Natural killer cell (primary cell): Measurements from ENCODE around the gene TFCP2. TPM values are rescaled to one million over a fixed set of nuclear protein-coding genes. Genes with fewer than 3 reads are reported as not detected.

Experiments used
- ATAC-seq, 3 donors: fragments of 150-1000 bp in 2 of 3; fragments of 200-7000 bp in 1 of 3; cut with Tn5 transposase; 1 replicate in 1 of 3; 2 replicates in 2 of 3; pipeline ENCODE4 v1.10.0; 2021; ENCODE audit warnings: mild to moderate bottlenecking in 2 of 3, moderate library complexity in 2 of 3
- DNase-seq, 2 donors: peaks; one replicate each; pipeline versions ENCODE4 v3.0.0 to v3.0.0-alpha.2; 2013 to 2021; ENCODE audit warnings: mixed read lengths in 1 of 2
- H3K27ac ChIP-seq: one replicate; pipeline ENCODE4 v1.5.1; 2013; ENCODE audit warnings: mild to moderate bottlenecking, low read length
- H3K27me3 ChIP-seq: one replicate; pipeline ENCODE4 v1.6.1; 2013; ENCODE audit warnings: low read length; ENCODE audit not compliant: control insufficient read depth, insufficient read depth
- H3K36me3 ChIP-seq: one replicate; pipeline ENCODE4 v1.6.1; 2013; ENCODE audit warnings: low read length; ENCODE audit not compliant: control insufficient read depth, insufficient read depth
- H3K4me1 ChIP-seq: one replicate; pipeline ENCODE4 v1.6.1; 2013; ENCODE audit warnings: low read length; ENCODE audit not compliant: control insufficient read depth, insufficient read depth
- H3K4me3 ChIP-seq: one replicate; pipeline ENCODE4 v1.5.1; 2013; ENCODE audit warnings: low read length
- H3K9me3 ChIP-seq: one replicate; pipeline ENCODE4 v1.6.1; 2013; ENCODE audit warnings: low read length; ENCODE audit not compliant: control insufficient read depth, insufficient read depth
- H3K27ac Mint-ChIP-seq, 2 donors: one replicate each; pipeline ENCODE4 v1.8.0; 2022; ENCODE audit warnings: mild to moderate bottlenecking in 2 of 2, mixed read lengths in 2 of 2, moderate library complexity in 1 of 2
- H3K27me3 Mint-ChIP-seq, 2 donors: one replicate each; pipeline ENCODE4 v1.8.0; 2022; ENCODE audit warnings: low read depth in 2 of 2, mixed read lengths in 2 of 2
- H3K36me3 Mint-ChIP-seq: one replicate; pipeline ENCODE4 v1.8.0; 2022; ENCODE audit warnings: mixed read lengths
- H3K4me1 Mint-ChIP-seq, 2 donors: one replicate each; pipeline ENCODE4 v1.8.0; 2022; ENCODE audit warnings: mixed read lengths in 2 of 2
- H3K4me3 Mint-ChIP-seq: one replicate; pipeline ENCODE4 v1.8.0; 2022; ENCODE audit warnings: mild to moderate bottlenecking, moderate library complexity, mixed read lengths
- H3K9me3 Mint-ChIP-seq, 2 donors: one replicate each; pipeline ENCODE4 v1.8.0; 2022; ENCODE audit warnings: mixed read lengths in 2 of 2
- WGBS: methylation state at CpG from one replicate; pipeline ENCODE4 v1.1.7; 2013; ENCODE audit warnings: missing lambda C conversion rate; ENCODE audit not compliant: insufficient coverage; 5-methylcytosine and 5-hydroxymethylcytosine counted together
- intact Hi-C: fragments of 100-400 bp; cut with micrococcal nuclease; formaldehyde crosslinking; loops from one replicate; pipeline ENCODE4 v1.14.2; 2022
- total RNA-seq, 4 donors: library from RNA; stranded (reverse); fragments of 120-200 nt in 1 of 4; gene quantifications; one replicate each; pipeline versions ENCODE4 v1.2.3 to v1.2.4, GENCODE V29; 2013 to 2022
- TF ChIP-seq, protein P1 (sequence below): fragments of 200-600 bp; IDR thresholded peaks from one replicate; pipeline ENCODE4 v1.8.0; 2022; ENCODE audit warnings: antibody characterized with exemption

The TFCP2 gene
- total RNA-seq, 3 donors from 2014 or later (not counting 1 experiment from before 2014, with no cell fraction given) = 26.6 to 34.8 (median 34.8) TPM

- H3K27ac Mint-ChIP-seq = no peak overlapping the region
These were observed 10.7 kb downstream of the TFCP2 start for GRCh38 chr12:51162217-51162616.

DNA sequence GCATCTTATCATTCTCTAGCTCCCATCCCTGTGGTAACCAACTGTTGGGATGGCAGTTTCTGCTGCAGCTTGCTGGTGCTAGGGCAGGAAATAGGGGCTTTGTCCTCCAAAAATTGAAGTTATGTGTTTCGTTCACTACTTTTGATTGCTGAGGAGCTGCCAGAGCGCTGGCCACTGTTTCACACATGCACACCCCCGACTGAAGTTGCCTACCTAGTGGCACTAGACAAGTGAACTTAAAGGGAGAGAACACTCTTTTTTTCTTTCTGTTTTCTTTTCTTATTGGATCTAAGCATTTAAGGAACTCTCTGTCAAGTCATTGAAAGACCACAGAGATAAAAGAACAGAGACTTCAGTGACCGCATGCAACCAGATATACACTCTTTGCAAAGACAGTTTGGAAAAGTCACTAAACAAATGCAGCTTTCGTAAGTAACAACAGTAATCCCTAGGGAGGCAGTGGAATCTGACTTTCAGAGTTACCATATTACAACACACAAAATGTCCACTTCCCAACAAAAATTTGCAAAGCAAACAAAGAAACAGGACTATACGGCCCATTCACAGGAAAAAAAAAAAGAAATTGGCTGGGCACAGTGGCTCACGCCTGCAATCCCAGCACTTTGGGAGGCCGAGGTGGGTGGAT, 12.0 kb downstream of the TFCP2 start:
- Mint-ChIP-seq H3K9me3 (no peaks in the 10 kb centered on the region), H3K4me1 (peaks cover 31 to 39% of the 10 kb centered on the region in 2 donors), H3K36me3 (no peaks in the 10 kb centered on the region), H3K27ac (no peak overlapping the region), H3K27me3 (no peaks in the 10 kb centered on the region), H3K4me3 (no peak overlapping the region)
- intact Hi-C loops = no loop called here
- DNase-seq = no peak
- no peak overlapping the region for H3K4me3 ChIP-seq
- no peaks in the 10 kb centered on the region for H3K4me1 ChIP-seq
- WGBS = 71% methylated on average over 8 of the region's 8 CpGs
- ATAC-seq = peak in 1 of 3 donors; percentile 72
- peaks cover 3% of the 10 kb centered on the region for H3K36me3 ChIP-seq
- no peaks in the 10 kb centered on the region for H3K9me3 ChIP-seq
- TF ChIP-seq, protein P1, sequence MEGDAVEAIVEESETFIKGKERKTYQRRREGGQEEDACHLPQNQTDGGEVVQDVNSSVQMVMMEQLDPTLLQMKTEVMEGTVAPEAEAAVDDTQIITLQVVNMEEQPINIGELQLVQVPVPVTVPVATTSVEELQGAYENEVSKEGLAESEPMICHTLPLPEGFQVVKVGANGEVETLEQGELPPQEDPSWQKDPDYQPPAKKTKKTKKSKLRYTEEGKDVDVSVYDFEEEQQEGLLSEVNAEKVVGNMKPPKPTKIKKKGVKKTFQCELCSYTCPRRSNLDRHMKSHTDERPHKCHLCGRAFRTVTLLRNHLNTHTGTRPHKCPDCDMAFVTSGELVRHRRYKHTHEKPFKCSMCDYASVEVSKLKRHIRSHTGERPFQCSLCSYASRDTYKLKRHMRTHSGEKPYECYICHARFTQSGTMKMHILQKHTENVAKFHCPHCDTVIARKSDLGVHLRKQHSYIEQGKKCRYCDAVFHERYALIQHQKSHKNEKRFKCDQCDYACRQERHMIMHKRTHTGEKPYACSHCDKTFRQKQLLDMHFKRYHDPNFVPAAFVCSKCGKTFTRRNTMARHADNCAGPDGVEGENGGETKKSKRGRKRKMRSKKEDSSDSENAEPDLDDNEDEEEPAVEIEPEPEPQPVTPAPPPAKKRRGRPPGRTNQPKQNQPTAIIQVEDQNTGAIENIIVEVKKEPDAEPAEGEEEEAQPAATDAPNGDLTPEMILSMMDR = no peak
- no peaks in the 10 kb centered on the region for H3K27me3 ChIP-seq
- H3K27ac ChIP-seq = no peak overlapping the region

More at GRCh38 chr12:51162217-51162616, 10.7 kb downstream of the TFCP2 start:
- intact Hi-C loops = no loop called here
- H3K27ac ChIP-seq = no peak overlapping the region
- H3K4me1 ChIP-seq = no peaks in the 10 kb centered on the region
- no peaks in the 10 kb centered on the region for H3K9me3 Mint-ChIP-seq
- TF ChIP-seq, protein P1 = no peak
- H3K9me3 ChIP-seq = no peaks in the 10 kb centered on the region
- no peak overlapping the region for H3K4me3 Mint-ChIP-seq
- DNase-seq (no peak), ATAC-seq (no peak)
- H3K27me3 Mint-ChIP-seq = no peaks in the 10 kb centered on the region
- H3K36me3 ChIP-seq = peaks cover 3% of the 10 kb centered on the region
- peaks cover 37 to 48% of the 10 kb centered on the region in 2 donors for H3K4me1 Mint-ChIP-seq
- no peak overlapping the region for H3K4me3 ChIP-seq
- no peaks in the 10 kb centered on the region for H3K36me3 Mint-ChIP-seq
- H3K27me3 ChIP-seq = no peaks in the 10 kb centered on the region
- 100% methylated on average over 6 of the region's 6 CpGs for WGBS

DNA sequence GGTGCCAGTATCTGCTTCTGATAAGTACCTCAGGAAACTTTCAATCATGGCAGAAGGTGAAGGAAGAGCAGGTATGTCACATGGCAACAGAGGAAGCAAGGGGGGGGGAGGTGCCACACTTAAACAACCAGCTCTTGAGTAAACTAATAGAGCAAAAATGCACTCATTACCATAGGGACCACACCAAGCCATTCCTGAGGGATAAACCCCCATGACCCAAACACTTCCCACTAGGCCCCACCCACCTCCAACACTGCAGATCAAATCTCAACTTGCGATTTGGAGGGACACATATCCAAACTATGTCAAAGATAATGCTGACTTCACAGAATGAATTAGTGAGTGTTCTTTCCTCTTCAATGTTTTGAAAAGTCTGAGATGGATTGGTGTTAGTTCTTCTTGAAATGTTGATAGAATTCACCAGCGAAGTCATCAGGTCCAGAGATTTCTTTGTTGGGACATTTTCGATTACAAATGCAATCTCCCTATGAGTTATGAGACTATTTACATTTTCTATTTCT, 16.6 kb downstream of the TFCP2 start:
- no peak overlapping the region for H3K4me3 Mint-ChIP-seq
- intact Hi-C loops = no loop called here

More for the DNA sequence above, 16.6 kb downstream of the TFCP2 start:
- peaks cover 3% of the 10 kb centered on the region for H3K36me3 ChIP-seq
- Mint-ChIP-seq H3K4me1 (peaks cover 11 to 31% of the 10 kb centered on the region in 2 donors), H3K36me3 (no peaks in the 10 kb centered on the region), H3K9me3 (no peaks in the 10 kb centered on the region), H3K27me3 (no peaks in the 10 kb centered on the region), H3K27ac (peak overlapping the region; percentile 5 to 26)
- DNase-seq (no peak), ATAC-seq (no peak)
- H3K4me3 ChIP-seq = no peak overlapping the region
- H3K27ac ChIP-seq = no peak overlapping the region
- TF ChIP-seq, protein P1 = no peak
- no peaks in the 10 kb centered on the region for H3K4me1 ChIP-seq
- no peaks in the 10 kb centered on the region for H3K27me3 ChIP-seq
- 100% methylated on average over 2 of the region's 3 CpGs for WGBS
- no peaks in the 10 kb centered on the region for H3K9me3 ChIP-seq
